HepG2 (cell line): ENCODE results near the gene SMARCB1. TPM values are rescaled to one million over a fixed set of nuclear protein-coding genes. Genes with fewer than 3 reads are reported as not detected.
A peak's percentile ranks its signal among the peaks of the same experiment; 100 is the strongest.

Experiments used
- ATAC-seq: fragments of 200-7000 bp; cut with Tn5 transposase; 3 replicates; pipeline ENCODE4 v1.9.1; 2020; ENCODE audit warnings: mild to moderate bottlenecking, moderate library complexity
- BruUV-seq: library from RNA; stranded (reverse); fragments of 400-500 nt; replicated peaks from 2 replicates; lab custom pipeline; 2021; lab: Mats Ljungman, UMichigan
- CTCF ChIA-PET: fragments of 300-600 bp; formaldehyde crosslinking; extraction: SDS; loops from one replicate; lab custom pipeline; 2021; ENCODE audit warnings: low total read pairs, inconsistent platforms, low intra/inter-chr PET ratio; lab: Yijun Ruan, JAX
- POLR2A ChIA-PET: fragments of 350-600 bp; sonication (Branson Sonifier 250); formaldehyde crosslinking; loops from one replicate; lab custom pipeline; 2020; ENCODE audit warnings: antibody characterized with exemption, inconsistent platforms; lab: Yijun Ruan, JAX
- DNase-seq: peaks from one replicate; pipeline ENCODE4 v3.0.0-alpha.2; 2015; ENCODE audit warnings: low spot score
- FAIRE-seq: peaks from 3 replicates; lab custom pipeline; 2011; peaks lifted over from hg19 to GRCh38; lab: Jason Lieb, UNC
- H2AFZ ChIP-seq: one replicate; pipeline ENCODE4 v1.6.1; 2011; ENCODE audit warnings: low read length, inconsistent platforms
- H3K27ac ChIP-seq: fragments of 300-600 bp; 3 replicates; pipeline ENCODE4 v1.8.0; 2011; ENCODE audit warnings: mixed run types, mild to moderate bottlenecking, mixed read lengths, low read length, inconsistent platforms; ENCODE audit not compliant: insufficient read depth; ENCODE audit errors: extremely low read length
- H3K27me3 ChIP-seq, 2 experiments: fragments of 200-600 bp in 1 of 2; 2 replicates in 1 of 2; 3 replicates in 1 of 2; pipeline versions ENCODE4 v1.6.0 to v1.8.0; 2011; ENCODE audit warnings: low read length in 2 of 2, mild to moderate bottlenecking in 2 of 2, moderate library complexity in 2 of 2, inconsistent platforms in 1 of 2; ENCODE audit not compliant: insufficient read depth in 2 of 2, control insufficient read depth in 1 of 2
- H3K36me3 ChIP-seq, 2 experiments: fragments of 200-600 bp in 1 of 2; replicated peaks in 1 of 2; 2 replicates in 1 of 2; 3 replicates in 1 of 2; pipeline versions ENCODE4 v1.5.1 to v1.8.0; 2011; ENCODE audit warnings: low read length in 2 of 2, inconsistent platforms in 1 of 2; ENCODE audit not compliant: insufficient read depth in 2 of 2, control insufficient read depth in 1 of 2
- H3K4me1 ChIP-seq: 2 replicates; pipeline ENCODE4 v1.5.1; 2012; ENCODE audit warnings: low read length, inconsistent platforms; ENCODE audit not compliant: insufficient read depth
- H3K4me2 ChIP-seq: 2 replicates; pipeline ENCODE4 v1.6.0; 2011; ENCODE audit warnings: low read depth, low read length, inconsistent platforms
- H3K4me3 ChIP-seq, 3 experiments: fragments of 200-600 bp in 1 of 3; sonication (generic), shearing (Covaris generic) in 1 of 3; replicated peaks in 1 of 3; 2 replicates each; pipeline ENCODE4 v1.5.1; 2011 to 2016; ENCODE audit warnings: low read length in 3 of 3, inconsistent platforms in 2 of 3, low read depth in 2 of 3, mild to moderate bottlenecking in 2 of 3, control low read depth in 1 of 3, mixed read lengths in 1 of 3; ENCODE audit not compliant: insufficient read depth in 1 of 3
- H3K79me2 ChIP-seq: one replicate; pipeline ENCODE4 v1.6.1; 2011; ENCODE audit warnings: low read length, inconsistent platforms; ENCODE audit not compliant: insufficient read depth
- H3K9ac ChIP-seq: 2 replicates; pipeline ENCODE4 v1.6.0; 2011; ENCODE audit warnings: mild to moderate bottlenecking, low read depth, low read length, inconsistent platforms; ENCODE audit not compliant: insufficient read depth
- H3K9me3 ChIP-seq: 2 replicates; pipeline ENCODE4 v1.5.1; 2012; ENCODE audit warnings: mild to moderate bottlenecking, low read length
- H4K20me1 ChIP-seq: 2 replicates; pipeline ENCODE4 v1.6.0; 2011; ENCODE audit warnings: inconsistent platforms, mild to moderate bottlenecking, low read length, moderate library complexity; ENCODE audit not compliant: insufficient read depth
- AGO2 ChIP-seq: fragments of 200-400 bp; formaldehyde crosslinking; optimal IDR thresholded peaks from 2 replicates; pipeline ENCODE3; 2017; ENCODE audit warnings: mild to moderate bottlenecking, low read depth, low read length, moderate library complexity
- HMGA1 ChIP-seq: sonication (generic); formaldehyde crosslinking; conservative IDR thresholded peaks from 2 replicates; pipeline ENCODE4 v1.4.0; 2020; ENCODE audit warnings: missing genetic modification reagents
- HMGXB3 ChIP-seq: sonication (generic); formaldehyde crosslinking; IDR thresholded peaks from 2 replicates; pipeline ENCODE4 v1.4.0; 2020; ENCODE audit warnings: missing genetic modification reagents, borderline replicate concordance
- HNF4A ChIP-seq: sonication (generic); formaldehyde crosslinking; IDR thresholded peaks from 2 replicates; pipeline ENCODE4 v1.4.0; 2020; ENCODE audit warnings: missing genetic modification reagents
- IRF1 ChIP-seq: sonication (generic); formaldehyde crosslinking; IDR thresholded peaks from 2 replicates; pipeline ENCODE4 v1.4.0; 2020; ENCODE audit warnings: low read depth, mild to moderate bottlenecking, missing genetic modification reagents
- JARID2 ChIP-seq: sonication (generic); formaldehyde crosslinking; IDR thresholded peaks from 2 replicates; pipeline ENCODE4 v1.8.1; 2023; ENCODE audit warnings: missing genetic modification reagents, inconsistent platforms; ENCODE audit not compliant: insufficient replicate concordance
- NCOA1 ChIP-seq: sonication (generic); formaldehyde crosslinking; IDR thresholded peaks from 2 replicates; pipeline ENCODE4 v1.9.0; 2021; ENCODE audit warnings: missing genetic modification reagents
- NFIB ChIP-seq: sonication (generic); formaldehyde crosslinking; IDR thresholded peaks from 2 replicates; pipeline ENCODE4 v1.9.0; 2021; ENCODE audit warnings: missing genetic modification reagents, mild to moderate bottlenecking, borderline replicate concordance
- NFKB2 ChIP-seq: sonication (generic); formaldehyde crosslinking; IDR thresholded peaks from 2 replicates; pipeline ENCODE4 v1.4.0; 2020; ENCODE audit warnings: missing genetic modification reagents, borderline replicate concordance
- PBX2 ChIP-seq: IDR thresholded peaks from 2 replicates; pipeline ENCODE4 v1.6.1; 2016; ENCODE audit warnings: control low read depth
- SNRNP70 ChIP-seq: fragments of 200-400 bp; formaldehyde crosslinking; IDR thresholded peaks from 2 replicates; pipeline ENCODE4 v1.6.1; 2017; ENCODE audit warnings: mild to moderate bottlenecking, low read depth, low read length, moderate library complexity
- ZNF672 ChIP-seq: sonication (generic); formaldehyde crosslinking; IDR thresholded peaks from 2 replicates; pipeline ENCODE4 v1.8.1; 2022; ENCODE audit warnings: missing genetic modification reagents
- ZNF772 ChIP-seq: sonication (generic); formaldehyde crosslinking; IDR thresholded peaks from 2 replicates; pipeline ENCODE4 v1.5.0; 2020; ENCODE audit warnings: mild to moderate bottlenecking, missing genetic modification reagents
- ZNF839 ChIP-seq: sonication (generic); formaldehyde crosslinking; IDR thresholded peaks from 2 replicates; pipeline ENCODE4 v1.4.0; 2020; ENCODE audit warnings: missing genetic modification reagents, mild to moderate bottlenecking, borderline replicate concordance
- ZSCAN12 ChIP-seq: sonication (generic); formaldehyde crosslinking; IDR thresholded peaks from 2 replicates; pipeline ENCODE4 v1.9.0; 2021; ENCODE audit warnings: mild to moderate bottlenecking, missing genetic modification reagents
- WGBS: methylation state at CpG from one replicate; pipeline ENCODE4 v1.1.6; 2017; ENCODE audit warnings: low lambda C conversion rate; 5-methylcytosine and 5-hydroxymethylcytosine counted together
- in situ Hi-C: cut with HindIII; loops from 2 replicates; pipeline ENCODE4 v1.10.0; 2017; ENCODE audit warnings: low pct_unique_long_range_greater_than_20kb; ENCODE audit not compliant: extremely low pct_ligation_motif_present
- intact Hi-C: fragments of 100-400 bp; cut with micrococcal nuclease; formaldehyde crosslinking; loops from one replicate; pipeline ENCODE4 v1.10.0; 2022; ENCODE audit not compliant: unreplicated experiment
- polyA plus RNA-seq, 8 experiments: library from polyadenylated mRNA; depleted of rRNA in 3 of 8; stranded (reverse) in 7 of 8; unstranded in 1 of 8; fragments of >200 nt; fragmentation: Illumina TruSeq in 4 of 8; extraction: Trizol in 4 of 8; gene quantifications; 2 replicates each; pipeline versions ENCODE4 v1.2.1 to v1.2.3, GENCODE V29; 2011 to 2016; ENCODE audit warnings: low read depth in 4 of 8, missing spikeins in 1 of 8, mixed read lengths in 1 of 8; ENCODE audit not compliant: insufficient read depth in 1 of 8
- total RNA-seq, 5 experiments: library from RNA; depleted of rRNA; stranded (reverse); fragments of >200 nt; fragmentation: Illumina TruSeq; extraction: Trizol; gene quantifications; 2 replicates each; pipeline ENCODE4 v1.2.3, GENCODE V29; 2016; ENCODE audit warnings: low read depth in 1 of 5

SMARCB1 gene
- total and polyA plus RNA-seq, 2 of the 13 experiments (the other 11 are each of a cell fraction or from before 2014, with no cell fraction given): 74.0 to 166 TPM

- Histone ChIP-seq H3K27ac (peak overlapping the region; percentile 43), H2AFZ (no peak overlapping the region), H3K27me3 (no peaks in the 10 kb centered on the region), H4K20me1 (no peaks in the 10 kb centered on the region), H3K9me3 (no peaks in the 10 kb centered on the region), H3K79me2 (peaks cover 7% of the 10 kb centered on the region), H3K4me3 (no peak overlapping the region), H3K36me3 (peaks cover 0 to 1% of the 10 kb centered on the region in 2 experiments; a peak in 2 of 5 replicates), H3K9ac (0 out of 2 replicates have a peak overlapping the region, but pooled peaks have one; percentile 23), H3K4me1 (peaks cover 54% of the 10 kb centered on the region), H3K4me2 (peak overlapping the region; percentile 50; the same call in 1 of the 2 replicates)
- 92% methylated on average over 3 of the region's 9 CpGs for WGBS
- ATAC-seq: no peak
- TSS peak; percentile 38 for BruUV-seq
- intact Hi-C loops: loop anchor here (5.0 kb wide), 1 partner anchor 82 kb away; no protein-coding TSS in a partner anchor
- FAIRE-seq: no peak
- no peak for DNase-seq
- in situ Hi-C loops: no loop called here
- ChIA-PET CTCF (no interaction called here), POLR2A (interaction anchor here (1.0 to 6.9 kb wide), 7 partner anchors 9 to 129 kb away, joined by 3 to 89 read pairs (median 18); partner anchors contain the start of genes MIF, SLC2A11, SMARCB1 and VPREB3)
- TF ChIP-seq HMGXB3 (CRISPR knock-in tag): no peak
- no peak for TF ChIP-seq PBX2 (CRISPR knock-in tag)
- no peak for TF ChIP-seq NCOA1
- no peak for TF ChIP-seq IRF1 (CRISPR knock-in tag)
- TF ChIP-seq ZNF672 (CRISPR knock-in tag): no peak
- no peak for TF ChIP-seq SNRNP70
- TF ChIP-seq JARID2 (CRISPR knock-in tag): no peak
- no peak for TF ChIP-seq NFIB (CRISPR knock-in tag)
- no peak for TF ChIP-seq NFKB2
- peak; percentile 67 for TF ChIP-seq HNF4A (CRISPR knock-in tag)
- peak; percentile 7 for TF ChIP-seq AGO2
- no peak for TF ChIP-seq ZNF839 (CRISPR knock-in tag)
- TF ChIP-seq HMGA1: no peak
- no peak for TF ChIP-seq ZNF772
- no peak for TF ChIP-seq ZSCAN12 (CRISPR knock-in tag)
Measured at GRCh38 chr22:23764899-23765881, 21.6 kb upstream of the SMARCB1 start.
